ENCODE data around the gene CCZ1B.
A peak's percentile ranks its signal among the peaks of the same experiment; 100 is the strongest.
"Not testable (repeated sequence)": the region's sequence is repeated elsewhere in the genome, so short reads cannot be mapped to it uniquely, and the experiment has no call there.

Gene CCZ1B

GRCh38 chr7:6827180-6827579, 1.1 kb upstream of the CCZ1B start:
- H3K27me3 ChIP-seq (replicated peaks; ENCODE audit: control insufficient read depth, insufficient read depth, low read length); DNase-seq (ENCODE audit: extremely low read depth, insufficient read length); H3K36me3 ChIP-seq (ENCODE audit: control insufficient read depth, insufficient read depth, low read length); H3K4me3 ChIP-seq (replicated peaks; ENCODE audit: low read depth, low read length): not testable (repeated sequence)

GRCh38 chr7:6825236-6826125, 594 bp downstream of the CCZ1B start:
- DNase-seq (ENCODE audit: extremely low read depth, insufficient read length); H3K36me3 ChIP-seq (ENCODE audit: control insufficient read depth, insufficient read depth, low read length); H3K27me3 ChIP-seq (replicated peaks; ENCODE audit: control insufficient read depth, insufficient read depth, low read length): not testable (repeated sequence)
- H3K4me3 ChIP-seq (replicated peaks; ENCODE audit: low read depth, low read length), result peak overlapping the region; percentile 53

GRCh38 chr7:6821622-6822021, 4.5 kb downstream of the CCZ1B start:
- not testable (repeated sequence) for H3K27me3 ChIP-seq (replicated peaks; ENCODE audit: control insufficient read depth, insufficient read depth, low read length); DNase-seq (ENCODE audit: extremely low read depth, insufficient read length); H3K36me3 ChIP-seq (ENCODE audit: control insufficient read depth, insufficient read depth, low read length); H3K4me3 ChIP-seq (replicated peaks; ENCODE audit: low read depth, low read length)

GRCh38 chr7:6815470-6815869, 10.6 kb downstream of the CCZ1B start:
- not testable (repeated sequence) for DNase-seq (ENCODE audit: extremely low read depth, insufficient read length); H3K36me3 ChIP-seq (ENCODE audit: control insufficient read depth, insufficient read depth, low read length)

GRCh38 chr7:6813011-6813410, 13.1 kb downstream of the CCZ1B start:
- not testable (repeated sequence) for H3K27me3 ChIP-seq (replicated peaks; ENCODE audit: control insufficient read depth, insufficient read depth, low read length); H3K4me3 ChIP-seq (replicated peaks; ENCODE audit: low read depth, low read length); H3K36me3 ChIP-seq (ENCODE audit: control insufficient read depth, insufficient read depth, low read length); DNase-seq (ENCODE audit: extremely low read depth, insufficient read length)

More at GRCh38 chr7:6815470-6815869, 10.6 kb downstream of the CCZ1B start:
- H3K27me3 ChIP-seq (replicated peaks; ENCODE audit: control insufficient read depth, insufficient read depth, low read length); H3K4me3 ChIP-seq (replicated peaks; ENCODE audit: low read depth, low read length): not testable (repeated sequence)

GRCh38 chr7:6807959-6808358, 18.1 kb downstream of the CCZ1B start:
- DNase-seq (ENCODE audit: extremely low read depth, insufficient read length); H3K4me3 ChIP-seq (replicated peaks; ENCODE audit: low read depth, low read length); H3K36me3 ChIP-seq (ENCODE audit: control insufficient read depth, insufficient read depth, low read length); H3K27me3 ChIP-seq (replicated peaks; ENCODE audit: control insufficient read depth, insufficient read depth, low read length): not testable (repeated sequence)

- H3K27me3 ChIP-seq (replicated peaks; ENCODE audit: control insufficient read depth, insufficient read depth, low read length); H3K36me3 ChIP-seq (ENCODE audit: control insufficient read depth, insufficient read depth, low read length); H3K4me3 ChIP-seq (replicated peaks; ENCODE audit: low read depth, low read length); DNase-seq (ENCODE audit: extremely low read depth, insufficient read length): not testable (repeated sequence)
These were observed 18.6 kb downstream of the CCZ1B start for GRCh38 chr7:6807393-6807918.

GRCh38 chr7:6800331-6800730, 25.7 kb downstream of the CCZ1B start:
- DNase-seq (ENCODE audit: extremely low read depth, insufficient read length); H3K4me3 ChIP-seq (replicated peaks; ENCODE audit: low read depth, low read length); H3K36me3 ChIP-seq (ENCODE audit: control insufficient read depth, insufficient read depth, low read length): not testable (repeated sequence)

GRCh38 chr7:6799887-6800286, 26.2 kb downstream of the CCZ1B start:
- not testable (repeated sequence) for H3K27me3 ChIP-seq (replicated peaks; ENCODE audit: control insufficient read depth, insufficient read depth, low read length); H3K36me3 ChIP-seq (ENCODE audit: control insufficient read depth, insufficient read depth, low read length); DNase-seq (ENCODE audit: extremely low read depth, insufficient read length); H3K4me3 ChIP-seq (replicated peaks; ENCODE audit: low read depth, low read length)

More at GRCh38 chr7:6800331-6800730, 25.7 kb downstream of the CCZ1B start:
- not testable (repeated sequence) for H3K27me3 ChIP-seq (replicated peaks; ENCODE audit: control insufficient read depth, insufficient read depth, low read length)

GRCh38 chr7:6798047-6798446, 28.0 kb downstream of the CCZ1B start:
- not testable (repeated sequence) for DNase-seq (ENCODE audit: extremely low read depth, insufficient read length); H3K36me3 ChIP-seq (ENCODE audit: control insufficient read depth, insufficient read depth, low read length); H3K27me3 ChIP-seq (replicated peaks; ENCODE audit: control insufficient read depth, insufficient read depth, low read length); H3K4me3 ChIP-seq (replicated peaks; ENCODE audit: low read depth, low read length)

GRCh38 chr7:6797218-6797617, 28.9 kb downstream of the CCZ1B start:
- H3K27me3 ChIP-seq (replicated peaks; ENCODE audit: control insufficient read depth, insufficient read depth, low read length); DNase-seq (ENCODE audit: extremely low read depth, insufficient read length); H3K36me3 ChIP-seq (ENCODE audit: control insufficient read depth, insufficient read depth, low read length); H3K4me3 ChIP-seq (replicated peaks; ENCODE audit: low read depth, low read length): not testable (repeated sequence)

- H3K27me3 ChIP-seq (replicated peaks; ENCODE audit: control insufficient read depth, insufficient read depth, low read length); H3K4me3 ChIP-seq (replicated peaks; ENCODE audit: low read depth, low read length); DNase-seq (ENCODE audit: extremely low read depth, insufficient read length); H3K36me3 ChIP-seq (ENCODE audit: control insufficient read depth, insufficient read depth, low read length): not testable (repeated sequence)
These were observed 31.8 kb downstream of the CCZ1B start for GRCh38 chr7:6794276-6794675.

- H3K36me3 ChIP-seq (ENCODE audit: control insufficient read depth, insufficient read depth, low read length); DNase-seq (ENCODE audit: extremely low read depth, insufficient read length): not testable (repeated sequence)
These were observed 33.8 kb downstream of the CCZ1B start for GRCh38 chr7:6792113-6792872.

GRCh38 chr7:6789353-6789752, 36.7 kb downstream of the CCZ1B start:
- not testable (repeated sequence) for H3K27me3 ChIP-seq (replicated peaks; ENCODE audit: control insufficient read depth, insufficient read depth, low read length); H3K4me3 ChIP-seq (replicated peaks; ENCODE audit: low read depth, low read length); H3K36me3 ChIP-seq (ENCODE audit: control insufficient read depth, insufficient read depth, low read length); DNase-seq (ENCODE audit: extremely low read depth, insufficient read length)

More at GRCh38 chr7:6792113-6792872, 33.8 kb downstream of the CCZ1B start:
- not testable (repeated sequence) for H3K4me3 ChIP-seq (replicated peaks; ENCODE audit: low read depth, low read length); H3K27me3 ChIP-seq (replicated peaks; ENCODE audit: control insufficient read depth, insufficient read depth, low read length)
